Activated CD4-positive, alpha-beta T cell treated with anti-CD3 and anti-CD28 coated beads, Interleukin-2, amount 50 U/mL, for 48 hours (primary cell): Measurements from ENCODE around the gene SERINC5.
"Not testable (repeated sequence)": the region's sequence is repeated elsewhere in the genome, so short reads cannot be mapped to it uniquely, and the experiment has no call there.

Source experiments
- DNase-seq, 2 experiments: peaks; one replicate each; pipeline ENCODE4 v3.0.0-alpha.2; 2020

The SERINC5 gene

GRCh38 chr5:80159133-80159815, 96.6 kb downstream of the SERINC5 start:
- no peak for DNase-seq

DNA sequence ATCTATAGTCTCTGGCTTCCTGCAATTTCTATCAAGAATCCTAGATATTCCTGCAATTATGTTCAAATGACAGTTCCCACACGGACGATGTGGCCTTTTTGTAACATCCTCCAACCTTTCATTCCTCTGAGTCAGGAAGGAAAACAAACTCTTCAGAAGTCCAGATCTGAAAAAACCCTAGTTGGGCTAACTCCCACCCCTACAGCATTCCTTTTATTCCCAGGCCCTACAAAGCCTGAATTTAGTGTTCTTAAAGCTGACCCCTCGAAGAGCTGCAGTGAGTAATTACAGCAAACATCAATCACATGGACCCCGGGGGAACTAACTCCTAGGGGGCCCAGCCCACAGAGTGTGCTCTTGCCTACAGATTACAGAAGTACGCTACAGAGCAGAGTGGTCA, 99.7 kb downstream of the SERINC5 start:
- no peak for DNase-seq

GRCh38 chr5:80154749-80155148, 101.1 kb downstream of the SERINC5 start:
- no peak for DNase-seq

GRCh38 chr5:80154289-80154688, 101.6 kb downstream of the SERINC5 start:
- DNase-seq: not testable (repeated sequence)

DNA sequence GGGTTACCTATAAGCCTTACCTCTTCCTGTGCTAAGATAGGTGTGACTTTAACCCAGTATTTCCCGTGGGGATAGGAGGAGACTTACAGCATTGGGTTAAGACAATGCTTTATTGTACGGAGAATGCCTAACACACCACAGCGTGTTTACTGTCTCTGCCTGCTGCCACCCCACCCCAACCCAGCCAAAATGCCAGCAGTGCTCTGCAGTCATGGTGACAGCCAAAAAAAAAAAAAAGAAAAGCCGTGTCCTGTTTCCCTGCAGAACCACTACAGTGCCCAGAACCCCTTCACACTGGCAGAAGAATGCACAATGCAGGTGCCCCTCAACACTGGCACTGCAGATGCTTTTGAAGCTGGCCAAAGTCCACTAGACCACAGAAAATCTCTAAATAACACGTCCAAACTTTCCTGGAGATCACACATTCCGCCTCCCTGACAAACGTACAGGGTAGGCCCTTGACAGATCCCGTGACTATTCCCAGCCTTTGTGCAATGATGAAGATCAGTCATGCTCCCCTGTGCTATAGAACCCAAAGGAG, 102.2 kb downstream of the SERINC5 start:
- DNase-seq: no peak

DNA sequence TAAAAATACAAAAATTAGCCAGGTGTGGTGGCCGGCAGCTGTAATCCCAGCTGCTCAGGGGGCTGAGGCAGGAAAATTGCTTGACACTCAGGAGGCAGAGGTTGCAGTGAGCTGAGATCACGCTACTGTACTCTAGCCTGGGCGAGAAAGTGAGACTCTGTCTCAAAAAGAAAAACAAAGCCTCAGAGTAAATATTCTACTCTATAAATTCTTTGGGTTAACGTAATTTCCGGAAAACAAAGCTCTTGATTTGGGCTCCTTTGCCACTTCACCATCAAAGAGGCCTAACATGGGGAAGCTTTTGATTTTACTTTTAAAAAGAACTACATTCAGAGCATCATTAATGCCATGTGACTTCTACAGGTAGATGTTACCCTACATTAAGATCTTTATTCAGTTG, 103.1 kb downstream of the SERINC5 start:
- DNase-seq: no peak

DNA sequence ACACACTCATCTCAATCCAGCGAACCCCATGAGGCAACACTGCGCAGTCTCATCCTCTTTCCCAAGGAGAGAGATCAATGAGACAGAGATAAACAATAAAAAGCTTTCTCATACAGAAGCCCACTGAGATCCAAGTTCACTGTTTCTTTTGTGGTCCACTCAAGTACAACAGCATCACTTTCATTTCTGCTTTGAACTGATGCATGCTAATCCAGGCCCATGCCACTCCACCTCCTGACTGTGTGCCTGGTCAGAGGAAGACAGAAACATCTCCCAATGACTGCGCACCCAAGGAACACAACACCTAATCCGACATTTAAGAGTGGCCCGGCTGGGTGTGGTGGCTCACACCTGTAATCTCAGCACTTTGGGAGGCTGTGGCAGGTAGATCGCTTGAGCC, 104.0 kb downstream of the SERINC5 start:
- DNase-seq: no peak

DNA sequence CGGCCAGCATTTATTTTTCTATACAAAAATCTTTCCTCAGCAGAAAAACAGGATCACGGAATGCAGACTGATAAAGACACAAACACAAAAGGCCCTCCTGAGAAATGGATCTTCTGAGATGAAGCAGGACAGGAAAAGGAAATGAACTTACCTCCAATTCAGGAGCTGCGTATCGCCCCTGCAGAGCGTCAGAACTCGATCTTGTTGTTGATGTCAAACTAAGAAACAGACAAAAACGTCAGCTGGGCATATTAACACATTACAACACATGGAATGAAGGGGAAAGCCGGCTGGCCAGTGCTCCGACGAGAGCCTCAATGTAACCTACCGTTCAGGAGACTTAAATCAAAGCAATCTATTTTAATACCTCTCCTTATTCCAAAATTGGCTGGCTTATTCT, 105.1 kb downstream of the SERINC5 start:
- DNase-seq: no peak

GRCh38 chr5:80149161-80149609, 106.7 kb downstream of the SERINC5 start:
- no peak for DNase-seq

DNA sequence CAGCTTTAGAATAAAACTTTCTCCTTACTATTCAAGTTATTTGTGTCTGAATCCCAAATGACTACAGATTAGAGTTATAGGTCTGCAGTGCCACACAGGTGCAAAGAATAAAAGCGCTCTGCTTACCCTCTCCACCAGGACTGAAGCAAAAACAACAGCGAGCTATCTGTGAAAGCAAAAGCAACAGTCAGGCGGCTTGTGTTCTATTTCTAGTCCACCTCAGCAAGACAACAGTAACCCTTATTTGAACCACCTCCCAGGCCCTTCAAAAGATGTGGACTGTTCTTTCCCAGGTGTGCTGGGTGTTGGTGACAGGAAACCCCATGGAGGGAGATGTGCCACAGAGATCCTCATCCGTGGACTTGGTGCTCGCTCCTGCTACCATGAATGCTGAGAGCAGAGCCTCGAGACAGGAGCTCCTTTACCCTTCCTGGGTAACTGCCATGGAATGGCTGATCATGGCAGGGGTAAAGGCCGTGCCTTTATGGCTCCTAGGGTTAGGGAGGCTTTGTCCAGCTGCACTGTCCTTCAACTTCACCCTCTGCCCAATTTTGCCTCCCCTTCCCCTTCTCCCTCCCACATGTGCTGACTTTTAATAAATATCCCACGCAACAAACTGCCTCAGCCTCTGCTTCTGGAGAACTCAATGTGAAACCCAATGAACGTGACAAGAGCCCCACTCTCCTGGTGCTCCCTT, 108.6 kb downstream of the SERINC5 start:
- no peak for DNase-seq

DNA sequence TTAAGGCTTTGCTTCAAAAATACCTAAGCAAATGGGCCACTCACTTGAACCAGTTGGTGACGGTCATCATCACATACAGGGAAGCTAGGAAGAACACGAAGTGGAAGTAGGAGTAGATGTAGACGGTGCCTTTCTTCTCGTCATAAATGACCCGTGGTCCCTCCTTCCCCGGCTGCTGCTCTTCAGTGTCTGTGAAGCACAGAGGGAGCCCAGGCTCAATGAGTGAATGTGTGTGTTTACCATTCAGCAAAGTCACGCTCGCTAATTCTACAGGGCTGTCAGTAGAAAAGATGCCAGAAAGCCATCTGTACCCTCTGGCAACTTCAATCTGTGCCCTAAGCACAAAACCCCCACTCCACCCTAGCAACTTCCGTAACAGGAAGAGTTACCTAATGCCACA, 109.8 kb downstream of the SERINC5 start:
- no peak for DNase-seq

- DNase-seq: no peak
Observed at GRCh38 chr5:80143491-80143890, 112.4 kb downstream of the SERINC5 start.

GRCh38 chr5:80142996-80143395, 112.9 kb downstream of the SERINC5 start:
- no peak for DNase-seq

DNA sequence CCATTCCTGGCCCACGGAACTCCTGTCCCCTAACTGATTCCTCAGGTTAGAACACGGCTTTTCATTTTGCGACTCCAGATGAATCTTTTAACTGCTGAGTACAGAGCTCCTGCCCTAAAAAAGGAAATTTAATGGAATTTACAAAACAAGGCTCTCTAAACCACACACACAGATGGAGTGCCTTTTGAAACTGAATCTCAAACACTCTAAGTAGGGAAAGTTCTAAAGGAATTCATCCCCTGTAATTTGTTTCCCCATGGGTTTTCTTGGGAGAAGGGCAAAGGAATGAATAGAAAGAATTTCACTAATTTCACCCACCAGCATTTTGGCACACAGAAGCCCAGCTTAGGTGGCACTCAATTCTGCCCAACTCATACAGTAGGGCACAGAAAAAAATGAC, 114.2 kb downstream of the SERINC5 start:
- no peak for DNase-seq

- no peak for DNase-seq
Observed at GRCh38 chr5:80141147-80141671, 114.6 kb downstream of the SERINC5 start.

GRCh38 chr5:80140496-80140895, 115.4 kb downstream of the SERINC5 start:
- peak; percentile 63 to 75 for DNase-seq

DNA sequence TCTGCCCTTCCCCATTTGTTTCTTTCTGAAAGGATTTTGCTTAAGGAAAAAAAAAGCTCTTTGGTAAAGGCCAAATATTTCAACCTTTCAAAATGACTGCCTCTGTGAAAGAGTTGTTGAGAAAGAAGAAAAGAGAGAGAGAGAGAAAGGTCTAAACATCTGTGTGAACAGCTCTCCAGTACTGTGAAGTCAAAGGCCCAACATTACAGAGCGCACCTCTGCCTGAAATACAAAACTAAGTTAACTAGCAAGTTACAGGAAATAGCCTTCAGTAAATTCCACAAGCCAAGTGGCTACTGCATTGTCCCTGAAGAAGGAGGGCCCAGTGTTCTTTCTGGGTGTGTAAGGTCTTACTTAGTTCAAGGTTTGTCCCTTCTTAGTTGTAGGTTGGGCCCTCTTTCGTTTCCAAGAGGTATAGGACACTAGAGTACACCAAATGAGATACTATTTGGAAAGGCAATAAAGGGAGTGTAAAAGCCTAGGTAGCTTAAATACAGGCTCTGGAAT, 116.3 kb downstream of the SERINC5 start:
- no peak for DNase-seq

DNA sequence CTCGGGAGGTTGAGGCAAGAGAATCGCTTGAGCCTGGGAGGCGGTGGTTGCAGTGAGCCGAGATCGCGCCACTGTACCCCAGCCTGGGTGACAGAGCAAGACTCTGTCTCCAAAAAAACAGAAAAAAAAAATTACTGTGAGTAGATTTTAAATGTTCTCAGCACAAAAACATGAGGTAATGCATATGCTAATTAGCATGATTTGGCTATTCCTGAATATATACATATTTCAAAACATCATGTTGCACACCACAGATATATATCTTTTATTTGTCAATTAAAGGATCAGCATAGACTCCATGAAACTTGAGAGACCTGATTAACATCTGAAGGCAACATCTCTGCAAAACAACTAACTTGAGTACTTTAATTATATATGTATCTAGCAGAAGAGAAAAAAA, 117.4 kb downstream of the SERINC5 start:
- no peak for DNase-seq

DNA sequence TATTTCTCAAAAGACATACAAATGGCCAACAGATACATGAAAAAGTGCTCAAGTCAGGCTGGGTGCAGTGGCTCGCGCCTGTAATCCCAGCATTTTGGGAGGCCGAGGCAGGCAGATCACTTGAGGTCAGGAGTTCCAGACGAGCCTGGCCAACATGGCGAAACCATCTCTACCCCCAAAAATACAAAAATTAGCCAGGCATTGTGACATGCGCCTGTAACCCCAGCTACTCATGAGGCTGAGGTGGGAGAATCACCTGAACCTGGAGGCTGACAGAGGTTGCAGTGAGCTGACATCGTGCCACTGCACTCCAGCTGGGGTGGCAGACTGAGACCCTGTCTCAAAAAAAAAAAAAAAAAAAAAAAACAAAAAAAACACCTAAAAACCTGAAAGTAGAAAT, 119.0 kb downstream of the SERINC5 start:
- not testable (repeated sequence) for DNase-seq

DNA sequence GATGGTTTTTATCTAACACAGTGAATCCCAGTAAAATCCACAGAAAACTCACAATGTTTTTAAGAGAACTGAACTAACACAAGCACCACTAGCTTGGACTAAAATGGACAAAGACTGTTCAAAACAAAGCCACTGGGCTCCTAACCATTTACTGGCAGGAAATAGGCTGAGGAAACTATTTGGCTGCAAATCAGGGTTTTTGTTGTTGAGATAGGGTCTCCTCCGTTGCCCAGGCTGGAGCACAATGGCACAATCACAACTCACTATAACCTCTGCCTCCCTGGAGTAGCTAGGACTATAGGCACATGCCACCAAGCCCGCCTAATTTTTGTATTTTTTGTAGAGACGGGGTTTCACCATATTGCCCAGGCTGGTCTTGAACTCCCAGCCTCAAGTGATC, 121.0 kb downstream of the SERINC5 start:
- no peak for DNase-seq

- no peak for DNase-seq
Observed at GRCh38 chr5:80129146-80129545, 126.7 kb downstream of the SERINC5 start.

- DNase-seq: no peak
Observed at GRCh38 chr5:80128141-80128540, 127.7 kb downstream of the SERINC5 start.

DNA sequence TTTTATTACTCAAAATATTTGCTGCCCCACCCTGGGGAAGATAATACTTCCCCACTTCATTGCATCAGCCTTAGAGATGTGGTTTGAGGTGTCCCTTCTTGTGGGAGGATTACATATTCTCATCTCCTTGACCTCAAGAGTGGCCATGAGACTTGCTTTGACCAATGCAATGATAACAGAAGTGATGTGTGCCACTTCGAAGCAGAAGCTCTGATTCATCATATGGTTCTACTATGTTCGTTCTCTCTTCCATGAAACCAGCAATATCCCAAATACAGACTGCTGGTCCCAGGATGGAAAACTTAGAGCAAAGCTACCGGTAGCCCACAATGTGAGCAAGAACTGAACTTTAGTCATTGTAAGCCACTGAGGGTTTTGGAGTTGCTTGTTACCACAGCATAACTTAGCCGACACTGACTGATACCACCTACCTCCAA, 128.7 kb downstream of the SERINC5 start:
- DNase-seq: no peak

- DNase-seq: no peak
Observed at GRCh38 chr5:80125962-80126480, 129.8 kb downstream of the SERINC5 start.
